GM18526 (cell line): ENCODE data around the gene RNF144A.

Experiments
- POLR2A ChIP-seq: IDR thresholded peaks from 3 replicates; pipeline ENCODE4 v1.6.1; 2011; ENCODE audit not compliant: insufficient read length; ENCODE audit errors: extremely low read depth

Gene RNF144A

GRCh38 chr2:6919901-6920742 lies 2.9 kb downstream of the RNF144A start:
- TF ChIP-seq POLR2A = no peak

DNA sequence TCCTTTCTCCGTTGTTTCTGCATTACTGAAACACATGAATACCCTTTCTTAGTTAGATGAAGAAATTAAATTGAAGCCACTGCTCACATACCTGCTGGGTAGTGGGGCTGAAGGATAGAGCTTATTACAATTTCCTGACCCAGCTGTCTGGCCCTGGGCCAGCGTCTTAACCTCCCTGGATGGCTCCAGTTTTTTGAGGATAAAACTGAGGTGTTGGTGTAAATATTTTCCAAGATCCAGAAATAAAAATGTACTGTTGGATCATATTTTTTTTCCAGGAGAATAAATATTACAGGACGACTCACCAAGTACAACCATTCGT lies 3.5 kb downstream of the RNF144A start:
- TF ChIP-seq POLR2A = no peak

DNA sequence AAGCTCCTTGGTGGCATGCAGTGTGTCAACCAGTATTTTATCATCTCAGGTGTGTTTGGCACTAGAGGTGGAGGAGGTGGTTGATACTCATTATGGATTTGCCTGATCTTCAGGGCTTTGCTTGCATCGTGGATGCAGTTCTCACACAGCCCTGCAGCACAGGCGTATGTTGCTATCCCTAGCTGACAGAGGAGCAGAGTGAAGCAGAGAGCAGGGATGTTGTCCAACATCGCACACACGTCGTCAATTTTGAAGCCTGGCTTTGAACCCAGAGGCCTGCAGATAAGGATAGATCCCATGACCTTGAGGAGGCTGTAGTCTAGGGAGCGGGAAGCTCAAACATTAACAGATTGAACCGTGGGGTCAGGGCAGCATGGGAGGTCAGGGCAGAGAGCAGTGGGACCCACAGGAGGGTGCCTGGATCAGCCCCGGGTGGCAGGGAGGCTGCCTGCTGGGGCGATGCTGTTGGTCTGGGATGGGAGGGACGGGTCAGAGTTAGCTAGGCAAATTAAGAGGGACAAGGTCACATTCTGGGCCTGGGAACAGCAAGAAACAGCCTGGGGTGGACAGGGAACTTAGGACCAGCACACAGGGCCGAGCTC lies 4.2 kb downstream of the RNF144A start:
- TF ChIP-seq POLR2A = no peak

- no peak for TF ChIP-seq POLR2A
These were observed 5.0 kb downstream of the RNF144A start for GRCh38 chr2:6922201-6922656.

- TF ChIP-seq POLR2A = no peak
These were observed 6.1 kb downstream of the RNF144A start for GRCh38 chr2:6923319-6923718.

- TF ChIP-seq POLR2A = no peak
These were observed 7.1 kb downstream of the RNF144A start for GRCh38 chr2:6924101-6924923.

DNA sequence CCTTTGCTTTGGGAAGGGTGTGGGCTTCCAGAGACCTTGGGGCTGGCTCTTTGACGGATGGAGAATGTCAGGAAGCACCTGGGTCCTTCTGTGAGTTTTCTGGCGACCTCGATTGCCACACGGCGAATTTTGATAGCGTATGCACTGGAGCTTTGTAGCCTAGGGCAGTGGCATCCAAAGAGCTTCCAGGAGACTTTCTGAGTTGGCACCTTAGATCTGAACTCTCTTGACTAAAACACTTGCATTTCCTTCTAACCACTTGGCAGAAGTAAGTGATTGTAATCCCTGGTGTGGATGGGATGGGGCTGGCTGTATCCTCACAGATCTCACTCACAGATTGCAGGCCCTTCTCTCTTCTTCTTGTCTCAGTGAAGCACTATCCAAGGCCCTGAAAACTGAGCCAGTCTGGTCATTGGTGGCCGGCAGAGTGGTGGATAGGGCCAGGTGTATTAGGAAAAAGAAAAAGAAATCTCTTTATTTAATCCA lies 7.8 kb downstream of the RNF144A start:
- no peak for TF ChIP-seq POLR2A

GRCh38 chr2:6926071-6926732 lies 9.0 kb downstream of the RNF144A start:
- no peak for TF ChIP-seq POLR2A

- TF ChIP-seq POLR2A = no peak
These were observed 10.0 kb downstream of the RNF144A start for GRCh38 chr2:6927186-6927585.

DNA sequence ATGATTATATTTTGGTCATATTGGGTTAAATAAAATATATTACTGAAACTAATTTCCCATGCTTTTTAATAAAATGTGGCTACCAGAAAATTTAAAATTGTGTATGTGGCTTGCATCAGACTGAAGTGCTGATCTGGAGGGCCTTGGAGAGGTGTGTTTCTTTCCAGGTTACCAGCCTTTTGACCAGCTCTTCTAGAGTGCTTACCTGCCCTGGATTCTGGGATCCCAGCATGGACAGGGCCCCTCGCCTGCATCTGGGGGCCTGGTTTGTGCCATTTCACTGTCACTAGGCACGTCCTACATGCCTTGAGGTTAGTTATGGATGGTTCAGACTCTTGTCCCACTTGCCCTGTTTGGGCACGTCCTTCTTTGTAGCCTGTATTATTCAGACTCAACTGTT lies 10.5 kb downstream of the RNF144A start:
- no peak for TF ChIP-seq POLR2A

- TF ChIP-seq POLR2A = no peak
These were observed 11.2 kb downstream of the RNF144A start for GRCh38 chr2:6928452-6928851.

DNA sequence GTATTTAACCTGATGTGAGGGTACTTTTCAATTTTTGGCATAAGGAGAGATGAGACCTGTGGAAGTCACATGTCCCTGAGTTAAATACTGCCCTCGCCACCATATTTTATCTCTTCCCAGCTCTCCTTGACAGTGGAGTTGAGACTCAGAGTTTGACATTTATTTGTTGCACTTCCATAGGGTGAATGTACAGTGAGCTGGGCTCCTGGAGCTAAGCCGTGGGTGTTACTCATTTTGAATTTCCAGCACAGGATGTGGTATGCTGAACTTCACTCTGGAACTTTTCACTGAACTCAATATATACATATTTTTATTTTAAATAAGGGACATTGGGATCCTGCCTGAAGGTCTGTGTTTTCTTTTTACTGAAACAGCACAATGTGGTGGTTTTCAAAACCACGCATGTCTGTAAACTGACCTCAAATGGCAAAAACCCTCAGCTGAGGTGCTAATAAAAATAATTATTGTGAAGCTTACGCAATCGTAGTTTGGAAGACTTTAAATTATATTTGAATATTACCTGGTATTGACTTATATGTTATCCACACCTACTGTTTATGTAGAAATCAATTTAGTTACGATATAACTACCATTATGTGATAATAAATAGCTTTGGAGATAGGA lies 12.1 kb downstream of the RNF144A start:
- no peak for TF ChIP-seq POLR2A

GRCh38 chr2:6930923-6931647 lies 13.9 kb downstream of the RNF144A start:
- no peak for TF ChIP-seq POLR2A

DNA sequence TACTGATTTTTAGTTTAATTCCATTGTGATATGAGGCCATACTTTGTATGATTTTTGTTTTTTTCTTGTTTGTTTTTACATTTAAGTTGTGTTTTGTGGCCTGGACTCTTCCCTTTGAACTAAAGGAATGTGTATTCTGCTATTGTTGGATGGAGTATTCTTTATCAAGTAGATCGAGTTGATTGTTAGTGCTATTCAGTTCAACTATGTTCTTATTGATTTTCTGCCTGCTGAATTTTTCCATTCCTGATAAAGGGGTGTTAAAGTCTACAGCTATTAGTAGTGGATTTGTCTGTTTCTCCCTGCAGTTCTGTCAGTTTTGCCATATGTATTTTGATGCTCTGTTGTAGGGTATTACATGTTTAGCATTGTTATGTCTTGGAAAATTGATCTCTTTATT lies 14.5 kb downstream of the RNF144A start:
- no peak for TF ChIP-seq POLR2A
